ENCODE data around the gene NRXN3. TPM values are rescaled to one million over a fixed set of nuclear protein-coding genes. Genes with fewer than 3 reads are reported as not detected.

The NRXN3 gene
- total RNA-seq, 1 donor from 2014 or later: 38.1 TPM

- intact Hi-C loops (cut with DNase I): no loop called here
These were observed 996.0 kb downstream of the NRXN3 start for GRCh38 chr14:79166171-79166570.

GRCh38 chr14:79167957-79168356 lies 997.8 kb downstream of the NRXN3 start:
- ATAC-seq: no peak
- DNase-seq (ENCODE audit: low spot score): no peak
- intact Hi-C loops (cut with DNase I): no loop called here

More at GRCh38 chr14:79166171-79166570, 996.0 kb downstream of the NRXN3 start:
- ATAC-seq (no peak), DNase-seq (ENCODE audit: low spot score) (no peak)

- intact Hi-C loops (cut with DNase I): no loop called here
- ATAC-seq: no peak
- no peak for DNase-seq (ENCODE audit: low spot score)
These were observed 1005.5 kb downstream of the NRXN3 start for GRCh38 chr14:79175671-79176070.

GRCh38 chr14:79177106-79177505 lies 1006.9 kb downstream of the NRXN3 start:
- DNase-seq (ENCODE audit: low spot score) (no peak), ATAC-seq (no peak)
- intact Hi-C loops (cut with DNase I): no loop called here

- intact Hi-C loops (cut with DNase I): no loop called here
- ATAC-seq (no peak), DNase-seq (ENCODE audit: low spot score) (no peak)
These were observed 1008.5 kb downstream of the NRXN3 start for GRCh38 chr14:79178719-79179118.

- ATAC-seq (no peak), DNase-seq (ENCODE audit: low spot score) (no peak)
- intact Hi-C loops (cut with DNase I): no loop called here
These were observed 1009.8 kb downstream of the NRXN3 start for GRCh38 chr14:79179985-79180384.

- intact Hi-C loops (cut with DNase I): no loop called here
- ATAC-seq (no peak), DNase-seq (ENCODE audit: low spot score) (no peak)
These were observed 1010.5 kb downstream of the NRXN3 start for GRCh38 chr14:79180656-79181055.

- intact Hi-C loops (cut with DNase I): no loop called here
- no peak for ATAC-seq
- DNase-seq (ENCODE audit: low spot score): no peak
These were observed 1016.4 kb downstream of the NRXN3 start for GRCh38 chr14:79186523-79186922.

- intact Hi-C loops (cut with DNase I): no loop called here
- DNase-seq (ENCODE audit: low spot score) (no peak), ATAC-seq (no peak)
These were observed 1023.7 kb downstream of the NRXN3 start for GRCh38 chr14:79193689-79194477.

- no peak for DNase-seq (ENCODE audit: low spot score)
- intact Hi-C loops (cut with DNase I): no loop called here
- ATAC-seq: no peak
These were observed 1026.0 kb downstream of the NRXN3 start for GRCh38 chr14:79196216-79196615.

GRCh38 chr14:79197516-79197915 lies 1027.3 kb downstream of the NRXN3 start:
- no peak for ATAC-seq
- no peak for DNase-seq (ENCODE audit: low spot score)
- intact Hi-C loops (cut with DNase I): no loop called here

GRCh38 chr14:79199217-79199616 lies 1029.0 kb downstream of the NRXN3 start:
- no peak for DNase-seq (ENCODE audit: low spot score)
- ATAC-seq: no peak
- intact Hi-C loops (cut with DNase I): no loop called here

- DNase-seq (ENCODE audit: low spot score): no peak
- ATAC-seq: no peak
- intact Hi-C loops (cut with DNase I): no loop called here
These were observed 1031.5 kb downstream of the NRXN3 start for GRCh38 chr14:79201564-79202207.

- DNase-seq (ENCODE audit: low spot score) (no peak), ATAC-seq (no peak)
- intact Hi-C loops (cut with DNase I): no loop called here
These were observed 1034.4 kb downstream of the NRXN3 start for GRCh38 chr14:79204591-79204990.

- intact Hi-C loops (cut with DNase I): no loop called here
These were observed 1039.2 kb downstream of the NRXN3 start for GRCh38 chr14:79209418-79209817.

GRCh38 chr14:79225815-79226214 lies 1055.6 kb downstream of the NRXN3 start:
- DNase-seq (ENCODE audit: low spot score) (no peak), ATAC-seq (no peak)
- intact Hi-C loops (cut with DNase I): no loop called here

More at GRCh38 chr14:79209418-79209817, 1039.2 kb downstream of the NRXN3 start:
- ATAC-seq (no peak), DNase-seq (ENCODE audit: low spot score) (no peak)

- ATAC-seq (no peak), DNase-seq (ENCODE audit: low spot score) (no peak)
- intact Hi-C loops (cut with DNase I): no loop called here
These were observed 1059.3 kb downstream of the NRXN3 start for GRCh38 chr14:79229383-79229909.

GRCh38 chr14:79242666-79243065 lies 1072.5 kb downstream of the NRXN3 start:
- DNase-seq (ENCODE audit: low spot score): no peak
- no peak for ATAC-seq
- intact Hi-C loops (cut with DNase I): no loop called here

GRCh38 chr14:79246173-79246572 lies 1076.0 kb downstream of the NRXN3 start:
- DNase-seq (ENCODE audit: low spot score) (no peak), ATAC-seq (no peak)
- intact Hi-C loops (cut with DNase I): no loop called here

- intact Hi-C loops (cut with DNase I): no loop called here
- ATAC-seq (no peak), DNase-seq (ENCODE audit: low spot score) (no peak)
These were observed 1078.0 kb downstream of the NRXN3 start for GRCh38 chr14:79248126-79248525.

All from sciatic nerve (tissue), 2 donors.